Measurements from ENCODE around the gene MAML3.

DNA sequence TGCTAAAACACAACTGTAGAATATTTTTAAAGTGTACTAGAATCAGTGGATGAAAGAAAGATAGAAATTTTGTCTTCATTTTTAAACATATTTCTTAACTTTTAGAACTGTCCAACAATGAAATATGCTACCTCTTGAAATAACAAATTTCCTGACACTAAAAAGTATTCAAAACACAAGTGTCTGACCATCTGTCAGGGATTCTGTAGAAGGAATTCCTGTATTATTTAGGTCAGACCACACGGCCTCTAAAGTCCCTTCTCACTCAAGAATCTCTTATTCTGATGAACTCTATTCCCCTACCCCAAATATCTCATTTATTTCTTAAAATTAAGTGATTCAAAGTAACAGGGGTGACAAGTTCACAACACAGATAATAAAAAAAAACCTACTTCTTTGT, 99.1 kb downstream of the MAML3 start:
- TF ChIP-seq, protein P1, sequence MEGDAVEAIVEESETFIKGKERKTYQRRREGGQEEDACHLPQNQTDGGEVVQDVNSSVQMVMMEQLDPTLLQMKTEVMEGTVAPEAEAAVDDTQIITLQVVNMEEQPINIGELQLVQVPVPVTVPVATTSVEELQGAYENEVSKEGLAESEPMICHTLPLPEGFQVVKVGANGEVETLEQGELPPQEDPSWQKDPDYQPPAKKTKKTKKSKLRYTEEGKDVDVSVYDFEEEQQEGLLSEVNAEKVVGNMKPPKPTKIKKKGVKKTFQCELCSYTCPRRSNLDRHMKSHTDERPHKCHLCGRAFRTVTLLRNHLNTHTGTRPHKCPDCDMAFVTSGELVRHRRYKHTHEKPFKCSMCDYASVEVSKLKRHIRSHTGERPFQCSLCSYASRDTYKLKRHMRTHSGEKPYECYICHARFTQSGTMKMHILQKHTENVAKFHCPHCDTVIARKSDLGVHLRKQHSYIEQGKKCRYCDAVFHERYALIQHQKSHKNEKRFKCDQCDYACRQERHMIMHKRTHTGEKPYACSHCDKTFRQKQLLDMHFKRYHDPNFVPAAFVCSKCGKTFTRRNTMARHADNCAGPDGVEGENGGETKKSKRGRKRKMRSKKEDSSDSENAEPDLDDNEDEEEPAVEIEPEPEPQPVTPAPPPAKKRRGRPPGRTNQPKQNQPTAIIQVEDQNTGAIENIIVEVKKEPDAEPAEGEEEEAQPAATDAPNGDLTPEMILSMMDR (CRISPR knock-in tag; IDR thresholded peaks at IDR 0.05) = no peak
- TF ChIP-seq POLR2A (IDR thresholded peaks at IDR 0.05; ENCODE audit: insufficient read depth in 1 of 2, low read depth in 2 of 2, low read length in 2 of 2) = no peak
- TF ChIP-seq ZNF530 (CRISPR knock-in tag; IDR thresholded peaks at IDR 0.05; ENCODE audit: low read depth) = no peak
- no peak for TF ChIP-seq ZSCAN29 (CRISPR knock-in tag; conservative IDR thresholded peaks at IDR 0.05)
- no peak for TF ChIP-seq CREB1 (IDR thresholded peaks at IDR 0.05)
- no peak for TF ChIP-seq CREB1 (CRISPR knock-in tag; IDR thresholded peaks at IDR 0.05)
- TF ChIP-seq KLF6 (CRISPR knock-in tag; IDR thresholded peaks at IDR 0.05) = no peak
- TF ChIP-seq NFIC (IDR thresholded peaks at IDR 0.05; ENCODE audit: low read length) = no peak
- TF ChIP-seq, protein P2, sequence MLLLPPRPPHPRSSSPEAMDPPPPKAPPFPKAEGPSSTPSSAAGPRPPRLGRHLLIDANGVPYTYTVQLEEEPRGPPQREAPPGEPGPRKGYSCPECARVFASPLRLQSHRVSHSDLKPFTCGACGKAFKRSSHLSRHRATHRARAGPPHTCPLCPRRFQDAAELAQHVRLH (CRISPR knock-in tag; IDR thresholded peaks at IDR 0.05; ENCODE audit: borderline replicate concordance, low read depth) = no peak

Measured in HepG2 (cell line).